Activated CD8-positive, alpha-beta memory T cell treated with anti-CD3 and anti-CD28 coated beads, Interleukin-2, amount 50 U/mL, for 48 hours (primary cell): ENCODE measurements around the gene TNFRSF8.
A peak's percentile ranks its signal among the peaks of the same experiment; 100 is the strongest.
"Not testable (repeated sequence)": the region's sequence is repeated elsewhere in the genome, so short reads cannot be mapped to it uniquely, and the experiment has no call there.

Experiments
- DNase-seq: peaks from one replicate; pipeline ENCODE4 v3.0.0-alpha.2; 2020

TNFRSF8 gene

DNA sequence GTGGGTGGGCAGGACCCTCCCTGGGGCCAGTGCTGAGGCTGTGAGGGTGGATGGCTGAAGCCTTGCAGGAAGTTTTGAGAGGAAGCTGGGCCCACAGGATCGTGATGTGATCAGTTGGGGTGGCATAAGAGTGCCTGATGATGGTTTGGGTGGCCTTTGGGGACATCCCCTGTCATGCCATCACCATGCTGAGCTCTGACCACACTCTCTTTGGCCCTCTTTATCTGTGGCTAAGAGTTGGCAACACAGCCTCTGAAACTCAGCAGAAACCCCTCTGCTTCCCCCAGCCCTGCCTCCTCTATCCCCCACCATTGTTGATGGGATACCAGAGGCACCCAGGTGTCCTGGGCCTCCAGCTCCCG lies 24.0 kb upstream of the TNFRSF8 start:
- no peak for DNase-seq

- DNase-seq: not testable (repeated sequence)
Measured at GRCh38 chr1:12039824-12040456, 23.2 kb upstream of the TNFRSF8 start.

GRCh38 chr1:12040457-12041051 lies 22.5 kb upstream of the TNFRSF8 start:
- no peak for DNase-seq

DNA sequence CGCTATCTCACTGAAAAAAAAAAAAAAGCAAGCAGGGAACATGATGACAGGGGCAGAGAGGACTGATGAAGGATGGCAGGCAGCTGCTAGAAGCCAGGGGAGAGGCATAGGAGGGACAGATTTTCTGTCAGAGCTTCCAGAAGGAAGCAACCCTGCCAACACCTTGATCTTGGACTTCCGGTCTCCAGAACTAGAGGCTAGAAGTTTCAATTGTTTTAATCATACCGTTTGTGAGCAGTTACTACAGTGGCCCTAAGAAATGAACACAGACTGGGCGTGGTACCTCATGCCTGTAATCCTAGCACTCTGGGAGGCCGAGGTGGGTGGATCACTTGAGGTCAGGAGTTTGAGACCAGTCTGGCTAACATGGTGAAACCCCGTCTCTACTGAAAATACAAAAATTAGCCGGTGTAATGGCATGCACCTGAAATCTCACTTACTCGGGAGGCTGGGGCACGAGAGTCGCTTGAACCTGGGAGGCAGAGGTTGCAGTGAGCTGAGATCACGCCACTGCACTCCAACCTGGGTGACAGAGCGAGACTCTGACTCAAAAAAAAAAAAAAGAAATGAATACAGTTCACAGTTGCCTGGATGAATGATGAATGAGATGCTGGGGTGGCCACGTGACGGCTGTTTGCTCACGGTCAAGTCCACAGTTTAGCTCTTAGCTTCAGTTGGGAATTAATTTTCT lies 18.8 kb upstream of the TNFRSF8 start:
- not testable (repeated sequence) for DNase-seq

GRCh38 chr1:12046749-12047119 lies 16.4 kb upstream of the TNFRSF8 start:
- no peak for DNase-seq

DNA sequence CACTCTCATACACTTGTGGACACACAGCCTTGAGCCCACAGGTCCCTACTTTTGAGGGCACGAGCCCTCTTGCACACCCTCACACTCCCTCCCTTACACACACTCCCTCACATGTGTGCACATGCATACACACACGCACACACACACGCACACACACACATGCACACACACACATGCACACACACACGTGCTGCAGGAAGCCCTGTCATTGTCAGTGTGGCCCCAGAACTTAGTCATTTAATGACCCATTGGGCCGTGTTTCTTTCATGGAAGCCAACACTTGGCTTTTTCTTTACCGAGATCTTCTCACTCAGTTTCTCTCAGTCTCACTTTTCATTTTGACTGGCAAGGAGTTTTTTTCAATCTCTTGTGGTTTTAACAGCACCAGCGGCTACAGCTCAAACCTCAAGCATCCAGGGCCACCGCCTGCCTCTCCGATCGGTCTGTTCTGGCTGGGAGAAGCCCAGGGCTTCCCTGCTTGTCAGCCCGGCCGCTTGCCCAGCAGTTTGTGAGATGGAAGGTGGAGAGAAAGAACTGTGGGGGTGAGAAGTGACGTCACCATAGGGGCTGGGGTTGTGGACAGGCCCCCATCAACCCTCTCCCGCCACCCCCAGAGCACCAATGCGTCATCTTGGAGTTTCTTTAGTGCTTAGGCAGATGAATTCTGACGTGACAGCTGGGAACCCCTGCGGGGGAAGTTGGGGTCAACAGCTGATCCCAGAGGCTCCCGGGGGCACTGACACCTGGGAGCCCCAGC lies 15.8 kb upstream of the TNFRSF8 start:
- DNase-seq: peak; percentile 87

DNA sequence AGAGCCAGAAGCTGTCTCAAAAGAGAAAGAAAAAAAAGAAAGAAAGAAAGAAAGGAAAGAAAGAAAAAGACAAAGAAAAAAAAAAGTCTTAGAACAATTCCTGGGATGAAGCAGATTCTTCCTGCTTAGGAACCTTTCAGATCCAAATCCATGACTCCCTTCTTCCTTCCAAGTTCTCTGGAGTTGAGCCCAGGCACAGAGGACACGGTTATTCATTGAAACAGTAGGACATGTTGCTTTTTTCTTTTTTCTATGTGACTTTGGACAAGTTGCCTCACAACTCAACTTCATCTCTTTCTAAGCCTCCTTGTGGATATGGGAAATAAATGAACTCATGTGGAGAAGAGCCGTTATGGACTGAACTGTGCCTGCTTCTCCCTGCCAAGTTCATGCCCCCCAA lies 14.7 kb upstream of the TNFRSF8 start:
- no peak for DNase-seq

DNA sequence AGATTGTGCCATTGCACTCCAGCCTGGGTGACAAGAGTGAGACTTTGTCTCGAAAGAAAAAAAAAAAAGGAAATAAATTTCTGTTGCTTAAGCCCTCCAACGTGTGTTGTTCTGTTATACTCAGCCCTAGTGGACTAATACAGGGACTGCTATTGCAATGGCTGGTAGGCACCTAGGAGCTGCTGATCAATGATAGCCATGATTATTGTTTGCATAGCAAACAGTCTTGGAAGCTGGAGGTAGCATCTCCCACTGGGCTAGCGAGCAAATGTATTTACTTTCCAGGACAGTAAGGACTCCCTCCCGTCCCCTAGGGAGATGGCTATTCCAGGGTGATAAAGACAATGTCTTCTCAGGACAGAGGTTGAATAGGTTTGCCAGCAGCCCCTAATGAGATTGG lies 13.5 kb upstream of the TNFRSF8 start:
- no peak for DNase-seq

DNA sequence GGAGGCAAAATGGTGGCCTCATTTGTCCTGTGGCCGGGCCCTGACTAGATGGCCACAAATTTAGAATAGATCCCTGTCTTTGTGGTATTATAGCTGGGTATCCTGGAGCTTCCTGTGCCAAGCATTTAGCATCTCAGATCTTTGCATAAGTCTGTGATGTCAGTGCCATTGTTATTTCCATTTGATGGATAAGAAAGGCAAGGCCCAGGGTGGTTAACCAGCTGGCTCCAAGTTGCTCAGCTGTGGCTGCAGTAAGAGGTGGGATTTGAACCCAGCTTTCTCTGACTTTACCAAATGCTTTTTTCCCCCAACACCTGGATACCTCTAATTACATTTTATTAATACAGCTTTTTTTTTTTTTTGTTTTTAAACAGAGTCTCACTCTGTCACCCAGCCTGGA lies 11.7 kb upstream of the TNFRSF8 start:
- no peak for DNase-seq

- DNase-seq: no peak
Measured at GRCh38 chr1:12052008-12052573, 11.0 kb upstream of the TNFRSF8 start.

DNA sequence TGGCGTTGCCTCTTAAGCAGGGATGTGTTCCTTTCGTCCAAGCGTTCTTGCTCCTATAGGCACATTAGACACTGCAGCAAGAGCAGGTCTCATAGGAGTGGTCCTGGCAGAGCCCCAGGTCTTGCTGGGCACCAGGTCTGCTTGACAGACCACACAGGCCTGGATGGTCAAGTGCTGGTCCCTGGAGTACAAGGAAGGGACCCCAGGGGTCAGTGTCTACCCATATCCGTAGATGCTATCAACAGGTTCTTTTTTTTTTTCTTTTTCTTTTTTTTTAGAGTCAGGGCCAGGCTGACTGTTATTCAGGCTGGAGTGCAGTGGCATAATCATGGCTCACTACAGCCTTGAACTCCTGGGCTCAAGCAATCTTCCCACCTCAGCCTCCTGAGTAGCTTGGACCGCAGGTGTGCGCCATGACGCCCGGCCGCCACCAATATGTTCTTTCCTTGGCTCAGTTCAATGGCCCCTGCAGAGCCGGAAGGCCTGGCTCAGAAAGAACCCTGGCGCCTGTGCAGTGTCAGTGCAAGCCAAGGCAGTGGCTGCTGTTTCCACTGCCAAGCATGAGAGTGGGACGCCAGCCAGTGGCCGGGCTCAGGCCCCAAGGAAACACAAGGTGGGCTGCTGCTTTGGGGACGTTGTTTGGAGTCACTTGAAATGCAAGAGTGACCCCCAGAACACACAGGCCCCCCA lies 10.0 kb upstream of the TNFRSF8 start:
- no peak for DNase-seq

DNA sequence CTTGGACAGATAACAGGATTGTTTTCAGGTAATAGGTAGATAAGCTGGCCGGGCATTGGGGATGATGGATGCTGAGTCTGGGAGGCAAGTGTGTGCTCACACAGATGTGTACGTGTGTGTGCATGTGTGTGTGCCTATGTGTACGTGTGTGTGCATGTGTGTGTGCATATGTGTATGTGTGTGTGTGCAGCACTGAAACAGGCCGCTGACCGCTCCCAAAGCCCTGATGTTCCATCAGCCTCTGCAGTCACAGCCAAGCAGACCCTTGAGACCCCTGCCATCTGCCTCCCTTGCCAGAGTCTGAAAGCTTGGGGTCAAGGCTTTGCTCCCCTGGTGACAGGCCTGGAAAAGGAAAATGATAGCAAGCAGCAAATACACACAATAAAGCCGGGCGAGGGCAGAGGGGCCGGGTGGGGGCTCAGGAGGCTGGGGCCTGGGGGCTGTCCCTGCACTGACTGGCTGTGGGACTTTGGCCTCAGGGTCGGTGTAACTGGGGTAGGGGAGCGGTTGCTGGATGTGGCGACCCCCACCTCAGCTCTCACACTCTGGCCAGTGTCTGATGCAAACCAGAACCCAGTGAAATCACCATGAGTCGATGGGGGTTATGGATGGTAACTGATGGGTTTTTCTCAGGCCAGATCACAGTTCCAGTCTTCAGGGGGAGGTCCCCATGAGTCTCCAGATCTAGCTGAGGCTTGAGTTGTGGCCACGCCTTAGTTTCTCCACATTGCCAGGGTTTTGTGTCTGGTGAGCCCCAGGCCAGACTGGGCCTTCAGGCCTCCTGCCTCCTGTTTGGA lies 9.2 kb upstream of the TNFRSF8 start:
- DNase-seq: no peak

DNA sequence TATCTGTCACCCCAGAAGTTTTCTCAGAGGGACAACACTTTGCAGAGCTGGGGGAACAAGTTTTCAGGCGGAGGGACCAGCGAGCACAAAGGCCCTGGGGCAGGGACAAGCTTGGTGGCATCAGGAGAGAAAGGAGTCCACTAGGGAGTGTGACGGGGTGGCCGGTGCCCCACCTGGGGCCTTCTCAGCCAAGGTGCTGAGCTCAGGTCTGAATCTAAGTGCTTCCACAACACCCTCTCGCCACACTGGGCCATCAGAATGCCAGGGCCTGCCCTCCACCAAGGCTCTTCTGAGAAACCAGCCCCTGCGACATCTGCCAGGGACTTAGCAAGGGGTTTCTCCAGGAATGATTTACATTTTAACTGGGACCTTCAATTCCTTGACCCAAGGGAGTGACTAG lies 7.8 kb upstream of the TNFRSF8 start:
- DNase-seq: peak; percentile 55

DNA sequence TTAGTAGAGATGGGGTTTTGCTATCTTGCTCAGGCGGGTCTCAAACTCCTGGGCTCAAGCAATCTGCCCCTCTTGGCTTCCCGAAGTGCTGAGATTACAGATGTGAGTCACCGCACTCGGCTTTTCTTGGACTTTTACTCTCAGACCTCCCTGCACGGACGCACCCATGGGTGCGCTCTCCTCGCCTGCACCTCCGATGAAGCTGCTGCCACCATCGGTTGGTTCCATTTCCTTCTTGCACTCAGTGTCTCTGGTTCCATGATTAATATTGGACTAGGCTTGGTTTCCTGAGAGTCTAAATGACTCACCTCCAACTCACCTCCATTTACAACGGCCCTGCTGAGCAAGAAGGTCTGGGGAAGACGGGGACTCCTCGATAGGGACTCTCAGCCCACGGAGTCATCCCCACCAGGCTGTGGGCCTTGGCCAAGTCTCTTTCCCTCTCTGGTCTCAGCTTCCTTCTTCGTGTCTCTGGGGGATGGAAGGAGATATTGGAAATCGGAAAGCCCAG lies 6.7 kb upstream of the TNFRSF8 start:
- DNase-seq: peak; percentile 71

DNA sequence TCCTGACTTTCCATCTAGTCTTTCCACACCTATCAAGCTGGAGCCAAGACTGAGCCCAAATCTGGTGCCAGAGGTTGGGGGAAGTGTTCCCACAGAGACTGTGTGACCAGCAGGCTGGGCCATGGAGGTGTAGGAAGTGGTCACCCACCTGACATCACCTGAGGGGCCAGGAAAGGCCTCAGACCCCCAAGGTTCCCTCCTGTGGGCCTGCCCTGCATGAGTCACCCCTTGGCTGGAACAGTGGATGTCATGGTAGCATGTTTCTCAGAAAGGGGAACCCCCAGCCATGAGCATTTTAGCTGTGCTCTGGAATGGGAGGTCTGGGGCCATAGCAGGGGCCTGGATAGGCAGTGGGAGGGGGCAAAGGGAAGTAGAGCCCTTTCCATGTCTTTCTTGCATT lies 5.7 kb upstream of the TNFRSF8 start:
- DNase-seq: peak; percentile 74

DNA sequence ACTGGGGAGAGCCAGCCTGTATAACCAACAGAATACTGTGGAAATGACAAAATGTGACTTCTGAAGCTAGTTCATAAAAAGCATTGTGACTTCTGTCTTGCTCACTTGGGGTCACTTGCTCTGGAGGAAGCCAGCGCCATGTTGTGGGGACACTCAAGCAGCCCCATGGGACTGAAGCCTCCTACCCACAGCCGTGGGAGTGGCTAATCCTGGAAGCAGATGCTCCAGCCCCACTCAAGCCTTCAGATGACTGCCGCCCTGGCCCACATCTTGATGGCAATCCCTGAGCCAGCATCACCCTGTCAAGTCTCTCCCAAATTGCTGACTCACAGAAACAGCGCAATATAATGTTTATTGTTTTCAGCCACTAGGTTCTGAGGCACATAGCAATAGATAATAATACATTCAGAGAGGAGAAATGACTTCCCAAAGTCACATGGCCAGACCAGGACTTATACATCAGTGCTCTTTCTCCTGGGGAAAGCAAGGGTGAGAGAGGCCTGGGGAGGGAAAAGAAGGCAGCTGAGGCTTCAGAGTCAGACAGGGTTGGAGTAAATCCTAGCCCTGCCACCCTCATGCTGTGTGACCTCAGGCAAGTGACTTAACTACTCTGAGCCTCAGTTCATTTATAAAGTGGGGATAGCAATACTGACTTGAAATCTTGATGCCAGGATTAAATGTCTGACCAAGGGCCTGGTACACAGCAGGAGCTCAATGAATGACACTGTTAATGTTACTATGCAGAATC lies 5.0 kb upstream of the TNFRSF8 start:
- peak; percentile 55 for DNase-seq

DNA sequence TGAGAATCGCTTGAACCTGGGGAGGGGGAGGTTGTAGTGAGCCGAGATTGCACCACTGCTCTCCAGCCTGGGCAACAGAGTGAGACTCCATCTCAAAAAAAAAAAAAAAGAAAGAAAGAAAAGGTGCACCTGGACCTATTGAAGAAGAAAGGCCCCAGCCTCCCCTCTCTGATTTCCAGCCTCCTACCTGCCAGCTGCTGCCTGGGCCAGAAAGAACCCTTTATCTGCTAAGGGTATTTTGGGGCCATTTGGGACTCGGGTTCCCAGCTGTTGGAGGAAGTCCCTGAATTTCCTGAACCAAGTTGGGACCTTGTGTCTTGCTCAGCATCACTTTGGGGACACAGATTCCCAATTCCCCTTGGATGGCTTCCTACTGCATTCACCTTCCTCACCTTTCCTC lies 3.9 kb upstream of the TNFRSF8 start:
- DNase-seq: no peak

DNA sequence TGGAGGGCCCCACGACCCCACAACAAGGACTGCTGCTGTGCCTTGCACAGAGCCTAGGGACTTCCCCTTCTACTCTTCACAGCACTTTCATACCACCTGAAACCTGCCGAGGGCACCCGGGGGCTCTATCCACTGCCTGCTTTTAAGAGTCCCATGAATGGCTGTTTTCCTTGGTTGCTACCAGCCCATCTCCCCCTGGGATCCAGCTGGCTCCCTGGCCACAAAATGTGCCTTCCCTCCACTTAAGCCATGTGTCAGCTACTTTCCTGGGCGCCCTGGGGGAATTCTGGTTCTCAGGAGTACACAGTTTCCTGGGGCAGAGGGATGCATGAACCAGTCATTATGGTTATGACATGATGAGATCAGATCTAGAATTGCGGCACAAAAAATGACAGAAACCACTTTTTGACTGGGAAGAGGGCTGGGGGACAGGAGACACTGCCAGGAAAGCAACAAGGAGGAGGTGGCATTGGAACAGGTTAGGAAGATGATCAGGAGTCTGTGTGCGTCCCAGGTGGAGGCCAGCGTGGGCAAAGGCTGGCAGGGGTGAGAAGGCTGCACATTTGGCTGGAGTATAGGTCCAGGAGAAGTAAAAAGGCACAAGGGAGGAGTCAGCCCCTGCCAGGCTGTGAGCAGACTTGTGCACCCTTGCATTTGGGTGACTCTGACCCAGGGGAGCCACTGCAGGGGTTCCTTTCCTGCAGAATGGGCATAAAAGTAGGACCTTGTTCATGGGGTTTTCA lies 3.2 kb upstream of the TNFRSF8 start:
- DNase-seq: peak; percentile 80

- DNase-seq: no peak
Measured at GRCh38 chr1:12060500-12060899, 2.6 kb upstream of the TNFRSF8 start.
